HG03025 (cell line): ENCODE data around the gene HMGCS1.
A peak's percentile ranks its signal among the peaks of the same experiment; 100 is the strongest.
"Not testable (repeated sequence)": the region's sequence is repeated elsewhere in the genome, so short reads cannot be mapped to it uniquely, and the experiment has no call there.

Experiments used
- ATAC-seq: cut with Tn5 transposase; IDR thresholded peaks from one replicate; pipeline ENCODE4 v1.9.1; 2021; ENCODE audit warnings: mild to moderate bottlenecking, moderate library complexity; ENCODE audit not compliant: unreplicated experiment, low FRiP score

Gene HMGCS1

DNA sequence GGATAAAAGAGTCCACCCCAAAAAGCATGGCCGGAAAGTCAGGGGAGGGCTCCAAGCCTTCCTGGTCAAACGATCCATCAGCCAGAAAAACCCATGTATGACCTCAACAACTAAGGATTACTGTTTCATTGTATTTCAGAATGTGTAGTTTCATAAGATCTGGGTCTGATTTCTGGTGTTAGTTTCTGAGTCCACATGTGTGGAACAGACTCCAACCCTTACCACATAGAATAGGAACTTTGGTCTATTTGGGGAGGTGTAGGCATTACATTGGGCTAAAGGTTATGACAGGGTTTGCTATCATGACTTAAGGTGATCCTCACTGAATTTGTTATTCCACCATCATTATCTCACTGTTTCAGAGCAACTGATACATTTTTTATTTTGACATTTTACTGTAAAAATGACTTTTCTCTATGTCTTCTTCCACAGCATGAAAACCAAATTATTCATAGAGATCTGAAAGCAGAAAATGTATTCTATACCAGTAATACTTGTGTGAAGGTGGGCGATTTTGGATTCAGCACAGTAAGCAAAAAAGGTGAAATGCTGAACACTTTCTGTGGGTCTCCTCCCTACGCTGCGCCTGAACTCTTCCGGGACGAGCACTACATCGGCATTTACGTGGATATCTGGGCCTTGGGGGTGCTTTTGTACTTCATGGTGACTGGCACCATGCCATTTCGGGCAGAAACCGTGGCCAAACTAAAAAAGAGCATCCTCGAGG is 33.5 kb downstream of the HMGCS1 start:
- ATAC-seq = no peak

DNA sequence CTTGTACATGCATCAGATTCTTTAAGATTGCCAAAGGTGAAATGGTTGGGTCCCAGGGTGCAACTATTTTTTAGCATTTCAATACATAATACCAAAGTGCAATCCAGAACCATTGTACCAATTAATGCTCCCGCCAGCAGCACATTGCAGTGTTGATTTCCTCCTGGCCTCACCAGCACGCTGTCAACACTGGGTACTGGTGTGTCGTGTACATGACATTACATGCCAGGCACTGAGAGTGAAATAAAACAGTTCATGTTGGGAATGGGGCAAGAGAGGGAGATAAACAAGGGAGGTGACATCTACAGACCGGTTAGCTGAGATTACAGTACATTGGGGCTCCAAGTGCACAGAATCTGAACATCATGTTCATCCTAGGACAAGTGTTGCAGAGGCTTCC is 37.8 kb downstream of the HMGCS1 start:
- no peak for ATAC-seq

DNA sequence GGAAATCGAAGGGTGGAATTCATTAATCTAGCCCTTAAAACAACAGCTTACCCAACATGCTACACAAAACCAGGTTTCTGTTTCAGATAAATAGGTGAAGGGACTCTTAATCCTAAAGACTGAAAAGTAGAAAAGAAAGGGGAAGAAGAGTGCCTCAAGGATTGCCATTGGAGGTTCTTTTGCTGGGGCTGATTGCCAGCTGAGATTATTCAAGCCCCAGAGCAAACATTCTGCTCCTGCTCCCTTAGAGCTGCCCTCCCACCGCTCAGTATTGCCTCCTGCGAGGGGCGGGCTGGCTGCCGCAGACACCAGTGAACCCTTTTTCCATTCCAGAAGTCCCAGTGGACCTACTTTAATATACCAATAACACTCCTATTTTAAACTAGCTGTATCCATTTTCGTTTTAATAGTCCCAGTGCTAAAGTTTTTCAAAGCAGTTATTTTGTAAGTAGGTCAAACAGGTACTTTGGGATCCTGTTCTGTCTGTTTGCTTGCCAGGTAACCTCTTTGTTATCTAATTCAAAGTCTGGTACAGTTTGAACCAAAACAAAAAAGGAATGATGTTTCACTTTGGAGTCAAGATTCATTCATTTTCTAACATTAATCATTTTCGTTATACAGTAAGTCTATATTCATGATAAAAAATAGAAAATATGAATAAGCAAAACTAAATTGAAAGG is 38.6 kb downstream of the HMGCS1 start:
- no peak for ATAC-seq

DNA sequence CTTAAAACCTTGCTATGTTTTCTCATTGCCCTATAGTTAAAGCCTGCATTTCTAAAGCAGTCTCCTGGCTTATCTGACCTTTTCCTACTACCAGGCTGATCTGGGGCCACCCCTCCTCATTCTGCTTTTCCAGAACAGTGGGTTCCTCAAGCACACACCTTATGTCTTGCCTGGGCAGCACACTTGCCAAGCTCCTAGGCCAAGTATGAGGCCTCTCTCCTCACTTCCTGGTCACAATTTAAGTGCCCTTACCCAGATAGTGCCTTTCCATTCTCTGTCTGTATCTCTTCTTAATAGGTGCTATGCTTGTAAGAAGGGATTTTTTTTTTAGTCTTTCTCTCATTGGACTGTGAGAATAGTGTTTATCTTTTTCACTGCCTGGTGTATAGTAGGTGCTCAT is 39.7 kb downstream of the HMGCS1 start:
- no peak for ATAC-seq

DNA sequence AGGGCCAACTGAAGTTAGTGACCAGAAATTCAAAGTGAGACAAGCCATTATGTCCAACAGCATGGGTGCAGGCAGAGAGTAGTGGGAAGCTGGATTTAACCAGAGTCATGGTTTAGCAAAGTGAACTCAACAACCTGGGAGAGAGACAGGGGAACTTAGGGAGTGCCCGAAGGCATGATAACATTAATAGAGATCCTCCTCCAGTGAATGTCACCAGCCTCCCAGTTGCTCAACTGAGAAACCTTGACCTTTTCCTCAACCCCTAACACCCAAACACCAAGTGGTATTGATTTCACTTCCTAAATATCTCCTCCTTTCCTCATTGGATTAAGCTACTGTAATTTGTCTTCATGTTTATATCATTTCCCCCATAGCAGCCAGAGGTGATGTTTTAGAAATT is 42.6 kb downstream of the HMGCS1 start:
- no peak for ATAC-seq

DNA sequence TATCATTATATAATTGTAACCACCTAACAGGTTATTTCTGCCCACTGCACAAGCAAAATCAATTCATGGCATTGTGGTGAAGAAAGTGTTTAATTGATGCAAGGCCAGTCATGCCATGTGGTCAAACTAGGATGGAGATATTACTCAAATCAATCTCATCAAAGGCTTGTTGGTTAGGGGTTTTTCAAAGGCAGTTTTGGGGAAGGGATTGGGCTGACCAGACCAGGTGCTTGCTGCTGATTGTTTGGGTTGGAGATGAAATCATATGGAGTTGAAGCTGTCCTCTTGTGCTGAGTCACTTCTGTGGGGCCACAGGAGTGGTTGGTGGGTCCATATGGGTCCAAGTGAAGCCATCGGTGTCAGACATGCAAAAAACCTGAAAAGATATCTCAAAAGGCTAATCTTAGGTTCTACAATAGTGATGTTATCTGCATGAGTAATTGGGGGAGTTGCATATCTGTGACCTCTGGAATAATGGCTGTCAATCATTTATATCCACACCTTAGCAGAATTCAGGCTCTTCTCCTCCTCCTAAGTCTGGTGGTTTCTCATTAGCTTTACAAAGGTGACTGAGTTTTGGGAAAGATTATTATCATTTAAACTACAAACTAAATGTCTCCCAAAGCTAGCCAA is 44.9 kb downstream of the HMGCS1 start:
- ATAC-seq = no peak

DNA sequence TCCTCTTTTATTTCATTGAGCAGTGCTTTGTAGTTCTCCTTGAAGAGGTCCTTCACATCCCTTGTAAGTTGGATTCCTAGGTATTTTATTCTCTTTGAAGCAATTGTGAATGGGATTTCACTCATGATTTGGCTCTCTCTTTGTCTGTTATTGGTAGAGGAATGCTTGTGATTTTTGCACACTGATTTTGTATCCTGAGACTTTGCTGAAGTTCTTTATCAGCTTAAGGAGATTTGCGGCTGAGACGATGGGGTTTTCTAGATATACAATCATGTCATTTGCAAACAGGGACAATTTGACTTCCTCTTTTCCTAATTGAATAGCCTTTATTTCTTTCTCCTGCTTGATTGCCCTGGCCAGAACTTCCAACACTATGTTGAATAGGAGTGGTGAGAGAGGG is 50.9 kb downstream of the HMGCS1 start:
- ATAC-seq = not testable (repeated sequence)

DNA sequence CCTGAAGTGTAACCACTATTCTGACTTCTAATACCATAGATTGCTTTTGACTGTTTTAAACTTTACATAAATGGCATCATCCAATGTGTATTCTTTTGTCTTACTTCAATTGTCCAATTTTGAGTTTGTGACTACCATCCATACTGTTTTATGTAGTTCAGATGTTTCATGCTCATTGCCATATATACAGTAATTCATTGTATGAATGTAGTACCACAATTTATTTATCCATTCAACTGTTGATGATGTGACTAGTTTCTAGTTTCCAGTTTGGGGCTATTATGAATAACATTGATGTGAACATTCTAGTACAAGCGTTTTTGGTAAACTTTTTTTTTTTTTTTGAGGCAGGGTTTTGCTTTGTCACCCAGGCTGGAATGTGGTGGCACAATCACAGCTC is 55.1 kb downstream of the HMGCS1 start:
- no peak for ATAC-seq

DNA sequence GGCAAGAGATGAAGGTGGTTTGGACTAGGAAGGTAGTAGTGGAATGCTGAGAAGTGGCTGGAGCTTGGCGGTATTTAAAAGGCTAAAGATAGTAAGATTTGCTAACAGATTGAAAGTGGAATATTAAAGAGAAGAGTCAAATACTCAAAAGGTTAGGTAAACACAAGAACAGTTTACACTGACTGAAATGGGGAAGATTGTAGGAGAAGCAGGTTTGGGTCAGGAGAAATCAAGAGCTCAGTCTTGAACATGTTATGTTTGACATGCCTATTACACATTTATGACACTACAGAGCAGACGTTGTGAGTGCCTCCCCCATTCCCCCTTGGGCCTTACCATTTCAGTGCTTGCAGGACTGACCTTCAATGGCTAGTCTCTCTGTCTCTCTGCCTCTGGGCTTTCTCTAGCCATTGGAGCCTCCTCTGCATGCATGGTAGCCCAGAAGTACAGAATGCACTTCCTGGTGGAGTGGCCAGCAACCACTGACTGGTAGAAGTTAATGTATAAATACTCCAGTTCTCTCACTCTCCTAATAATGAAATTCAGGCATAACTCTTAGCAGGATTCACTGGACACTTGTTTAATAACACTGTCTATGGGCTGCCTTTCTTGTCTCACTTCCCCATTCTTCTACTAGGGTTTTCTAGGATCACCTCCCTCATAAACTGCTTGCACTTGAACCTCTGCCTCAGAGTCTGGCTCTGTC is 56.8 kb downstream of the HMGCS1 start:
- ATAC-seq = no peak

DNA sequence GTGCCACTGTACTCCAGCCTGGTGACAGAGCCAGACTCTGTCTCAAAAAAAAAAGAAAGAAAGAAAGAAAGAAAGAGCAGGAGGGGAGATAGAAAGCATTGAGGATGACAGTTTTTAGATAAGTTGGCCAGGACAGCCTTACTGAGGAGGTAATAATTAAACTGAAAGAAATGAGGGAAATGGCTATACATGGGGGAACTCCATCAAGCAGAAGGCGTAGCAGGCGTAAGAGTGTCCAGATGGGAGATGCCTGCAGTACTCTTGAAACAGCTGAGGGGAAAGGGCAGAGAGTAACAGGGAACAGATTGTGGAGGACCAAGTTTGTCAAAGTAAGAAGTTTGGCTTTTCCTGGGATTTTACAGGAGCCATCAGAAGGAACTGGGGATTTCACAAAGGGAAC is 57.5 kb downstream of the HMGCS1 start:
- ATAC-seq = no peak

DNA sequence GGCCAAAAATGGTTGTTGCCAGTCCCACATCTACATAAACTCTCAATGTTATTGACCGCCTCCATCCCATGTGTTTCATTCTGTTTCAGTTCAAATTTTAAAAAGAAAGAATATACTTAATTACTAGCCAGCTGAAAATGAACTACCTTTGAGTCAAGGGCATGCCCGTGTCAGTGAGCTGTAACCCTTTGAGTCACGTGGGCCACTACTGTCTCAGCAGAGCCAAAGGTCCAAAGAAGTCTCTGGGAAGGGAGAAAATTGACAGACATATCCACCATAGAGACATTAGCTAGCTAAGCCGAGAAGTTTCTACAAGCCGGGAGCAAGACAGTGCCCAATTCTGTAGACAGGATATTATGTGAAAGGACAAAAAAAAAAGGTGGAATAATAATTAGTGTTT is 61.5 kb downstream of the HMGCS1 start:
- ATAC-seq = no peak

DNA sequence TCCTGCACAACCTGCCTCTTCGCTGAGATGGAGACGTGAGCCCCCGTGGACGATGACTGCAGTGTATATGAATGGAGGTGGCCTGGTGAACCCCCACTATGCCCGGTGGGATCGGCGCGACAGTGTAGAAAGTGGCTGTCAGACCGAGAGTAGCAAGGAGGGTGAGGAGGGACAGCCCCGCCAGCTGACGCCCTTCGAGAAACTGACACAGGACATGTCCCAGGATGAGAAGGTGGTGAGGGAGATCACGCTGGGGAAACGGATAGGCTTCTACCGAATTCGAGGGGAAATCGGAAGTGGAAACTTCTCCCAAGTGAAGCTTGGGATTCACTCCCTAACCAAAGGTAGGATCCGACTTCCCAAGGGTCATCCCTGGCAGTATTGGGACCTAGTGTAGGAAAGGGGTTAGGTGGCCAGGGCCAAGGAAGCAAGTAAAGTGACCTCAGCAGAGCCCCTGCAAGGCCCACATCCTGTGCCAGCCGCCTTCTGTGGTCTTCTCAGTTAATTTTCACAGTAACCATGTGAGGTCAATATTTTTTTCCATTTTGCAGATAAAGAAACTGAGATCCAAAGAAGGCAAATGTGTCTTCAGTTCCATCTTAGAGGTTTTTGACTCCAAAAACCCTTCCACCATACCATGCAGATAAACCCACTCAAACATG is 67.4 kb downstream of the HMGCS1 start:
- peak; percentile 67 for ATAC-seq

DNA sequence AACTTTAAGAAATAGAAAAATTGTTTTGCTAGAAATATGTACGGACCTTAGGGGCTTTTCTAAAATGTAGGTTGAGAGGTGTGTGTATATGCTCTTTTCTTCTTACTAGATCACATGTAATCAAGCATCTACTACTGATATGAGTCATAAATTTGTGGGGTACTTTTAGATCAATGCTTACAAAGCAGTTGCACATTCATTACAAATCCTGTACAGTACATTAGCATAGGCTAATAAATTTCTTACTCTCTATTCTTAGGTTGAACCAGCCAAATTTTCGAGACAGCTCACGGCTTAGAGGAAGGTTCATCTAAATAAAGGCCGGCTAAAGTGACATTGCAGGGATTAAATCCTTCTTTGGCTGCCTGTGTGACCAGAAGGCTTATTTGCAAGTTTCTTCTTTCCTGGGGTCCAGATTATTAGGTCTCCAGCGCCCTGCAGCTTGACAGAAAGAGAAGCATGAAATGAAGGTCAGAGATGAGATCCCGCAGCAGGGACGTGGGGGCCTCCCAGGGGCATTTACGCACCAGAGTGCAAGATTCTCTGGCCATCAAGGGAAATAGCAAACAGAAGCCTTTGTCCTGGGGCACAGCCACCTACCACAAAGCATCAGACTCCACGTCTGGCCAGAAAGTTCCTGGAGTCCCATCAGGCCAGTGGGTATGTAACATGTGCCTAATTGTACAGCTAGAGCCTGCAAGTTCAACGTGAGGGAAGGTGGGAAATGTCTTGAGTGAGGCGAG is 68.2 kb downstream of the HMGCS1 start:
- peak; percentile 49 for ATAC-seq

DNA sequence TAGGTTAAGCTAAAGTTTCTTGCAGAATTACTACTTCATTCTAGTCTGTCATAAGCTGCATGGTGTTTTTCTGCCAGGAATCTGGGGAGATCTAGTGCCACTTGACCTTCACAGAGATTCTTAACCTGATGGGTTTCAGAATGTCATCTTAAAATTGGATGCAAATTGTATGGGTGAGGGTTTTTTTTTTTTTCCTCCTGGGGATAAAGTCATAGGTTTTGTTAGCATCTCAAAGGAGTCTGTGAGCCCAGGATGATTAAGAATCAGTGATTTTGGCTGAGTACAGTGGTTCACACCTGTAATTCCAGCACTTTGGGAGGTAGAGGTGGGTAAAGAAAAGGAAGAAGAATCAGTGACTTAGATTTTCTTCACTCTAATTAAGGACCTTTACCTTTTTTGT is 69.9 kb downstream of the HMGCS1 start:
- no peak for ATAC-seq

DNA sequence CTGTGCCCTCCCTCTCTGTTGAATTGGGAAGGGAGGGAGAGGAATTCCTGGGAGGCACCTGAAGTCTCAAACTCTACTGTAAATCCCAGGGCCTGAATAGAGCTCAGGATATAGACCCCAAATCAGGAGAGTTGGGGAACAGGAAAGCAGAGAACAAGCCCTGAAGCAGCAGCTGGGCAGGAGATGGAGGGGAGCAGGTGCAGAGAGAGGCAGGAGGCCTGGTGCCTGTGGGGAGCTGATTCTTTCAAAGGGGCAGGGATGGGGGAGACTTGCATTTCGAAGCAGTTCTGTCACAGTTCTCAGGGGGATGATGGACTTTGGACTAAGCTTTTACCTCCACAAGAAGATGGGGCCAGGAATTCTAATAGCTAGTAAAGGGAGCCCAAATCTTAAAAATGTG is 71.0 kb downstream of the HMGCS1 start:
- no peak for ATAC-seq
